H1 (cell line): ENCODE data around the gene ATP8B3.

Source experiments
- BCL11A ChIP-seq, 2 experiments: IDR thresholded peaks; one replicate each; pipeline ENCODE4 v1.6.1; 2011; ENCODE audit warnings: low read depth in 2 of 2, low read length in 2 of 2, mild to moderate bottlenecking in 2 of 2
- CTCF ChIP-seq, 3 experiments: IDR thresholded peaks; 1 replicate in 2 of 3; 2 replicates in 1 of 3; pipeline versions ENCODE4 v1.5.1 to v1.6.1; 2011; ENCODE audit warnings: low read length in 3 of 3, mild to moderate bottlenecking in 3 of 3, inconsistent platforms in 2 of 3, low read depth in 1 of 3, moderate library complexity in 1 of 3; ENCODE audit not compliant: insufficient read depth in 1 of 3; ENCODE audit errors: control extremely low read depth in 1 of 3
- EZH2 ChIP-seq: fragments of 200-600 bp; sonication (generic); IDR thresholded peaks from 2 replicates; pipeline ENCODE4 v1.7.1; 2012; ENCODE audit warnings: low read depth, mild to moderate bottlenecking, moderate library complexity, low read length, inconsistent platforms; ENCODE audit not compliant: severe bottlenecking
- NRF1 ChIP-seq: IDR thresholded peaks from 2 replicates; pipeline ENCODE4 v1.6.1; 2011; ENCODE audit warnings: mild to moderate bottlenecking, low read depth, low read length, improper control_type of control experiment
- SP1 ChIP-seq: IDR thresholded peaks from 2 replicates; pipeline ENCODE4 v1.6.1; 2011; ENCODE audit warnings: low read depth, low read length

- TF ChIP-seq CTCF (IDR thresholded peaks at IDR 0.05; ENCODE audit: control extremely low read depth in 1 of 3, insufficient read depth in 1 of 3, low read depth in 1 of 3, low read length in 3 of 3) (no peak), BCL11A (IDR thresholded peaks at IDR 0.05; ENCODE audit: low read depth in 2 of 2, low read length in 2 of 2) (no peak), NRF1 (no peak), SP1 (no peak), EZH2 (no peak)
These were observed 63.8 kb downstream of the ATP8B3 start for GRCh38 chr19:1748115-1748872.
